GM18505 (cell line): ENCODE results near the gene CFAP20DC.
"Not testable (repeated sequence)": the region's sequence is repeated elsewhere in the genome, so short reads cannot be mapped to it uniquely, and the experiment has no call there.

Experiments used
- ATAC-seq: cut with Tn5 transposase; IDR thresholded peaks from one replicate; pipeline ENCODE4 v1.9.1; 2021; ENCODE audit not compliant: unreplicated experiment
- POLR2A ChIP-seq: IDR thresholded peaks from 4 replicates; pipeline ENCODE4 v1.6.1; 2011; ENCODE audit warnings: borderline replicate concordance; ENCODE audit not compliant: insufficient read depth, insufficient read length; ENCODE audit errors: extremely low read depth

The CFAP20DC gene

DNA sequence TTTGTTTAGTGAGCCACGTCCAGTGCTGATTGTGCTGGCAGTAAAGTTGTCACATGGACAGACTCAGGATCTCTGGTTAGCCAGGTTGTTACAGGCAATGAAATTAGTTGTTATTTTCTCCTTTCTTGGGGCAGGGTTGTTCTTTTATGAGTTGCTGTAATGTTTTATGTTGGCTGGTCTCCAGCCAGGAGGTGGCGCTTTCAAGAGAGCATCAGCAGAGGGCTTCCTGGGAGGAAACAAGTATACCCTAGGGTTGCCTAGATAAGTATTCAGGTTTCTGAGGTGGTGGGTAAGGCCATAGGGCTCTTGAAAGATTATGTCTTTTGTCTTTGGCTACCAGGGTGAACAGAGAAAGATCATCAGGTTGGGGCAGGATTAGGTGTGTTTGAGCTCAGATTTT is 14.5 kb upstream of the CFAP20DC start:
- no peak for ATAC-seq
- no peak for TF ChIP-seq POLR2A

GRCh38 chr3:59056706-59057105 is 6.9 kb upstream of the CFAP20DC start:
- TF ChIP-seq POLR2A = no peak
- no peak for ATAC-seq

- ATAC-seq = no peak
- TF ChIP-seq POLR2A = no peak
Observed at GRCh38 chr3:59052803-59053411, 3.1 kb upstream of the CFAP20DC start.

- not testable (repeated sequence) for ATAC-seq
Observed at GRCh38 chr3:59050811-59051414, 1.1 kb upstream of the CFAP20DC start.

DNA sequence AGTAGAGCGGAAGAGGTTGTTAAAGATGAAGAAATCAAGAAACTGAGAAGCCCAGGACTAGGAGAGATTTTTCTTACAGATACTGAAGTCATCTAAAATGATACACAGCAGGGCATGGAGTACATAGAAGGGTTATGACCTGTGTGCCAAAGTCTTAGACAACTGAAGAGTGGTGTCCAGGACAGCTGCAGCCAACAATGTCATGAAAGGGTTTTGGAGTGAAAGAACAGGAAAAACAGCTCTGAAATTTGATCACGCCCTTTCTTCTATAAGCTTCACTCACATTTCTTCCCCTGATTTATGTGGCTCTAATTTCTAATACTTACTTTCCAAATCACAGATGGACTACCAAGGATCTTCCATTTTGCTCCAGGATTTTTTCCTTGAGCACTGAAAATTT is 3.0 kb downstream of the CFAP20DC start:
- TF ChIP-seq POLR2A = no peak
- no peak for ATAC-seq

DNA sequence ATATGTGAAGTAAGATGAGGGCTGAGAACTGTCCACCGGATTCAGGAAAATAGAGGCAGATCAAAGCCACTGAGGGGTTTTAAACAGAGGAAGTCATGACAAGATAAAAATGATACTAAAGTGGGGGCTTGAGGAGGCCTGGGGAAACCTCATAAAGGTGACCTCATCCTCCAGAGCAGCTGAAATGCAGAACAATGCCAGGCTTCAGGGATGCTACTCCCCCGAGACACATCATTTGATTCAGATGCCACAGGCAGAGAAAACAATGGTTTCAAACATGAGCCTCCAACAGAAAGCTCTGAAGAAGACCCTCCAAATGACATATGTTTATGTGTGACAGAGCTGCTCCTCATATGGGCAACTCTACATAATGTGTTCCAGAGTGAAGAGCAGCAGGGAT is 6.4 kb downstream of the CFAP20DC start:
- ATAC-seq = no peak
- TF ChIP-seq POLR2A = no peak

DNA sequence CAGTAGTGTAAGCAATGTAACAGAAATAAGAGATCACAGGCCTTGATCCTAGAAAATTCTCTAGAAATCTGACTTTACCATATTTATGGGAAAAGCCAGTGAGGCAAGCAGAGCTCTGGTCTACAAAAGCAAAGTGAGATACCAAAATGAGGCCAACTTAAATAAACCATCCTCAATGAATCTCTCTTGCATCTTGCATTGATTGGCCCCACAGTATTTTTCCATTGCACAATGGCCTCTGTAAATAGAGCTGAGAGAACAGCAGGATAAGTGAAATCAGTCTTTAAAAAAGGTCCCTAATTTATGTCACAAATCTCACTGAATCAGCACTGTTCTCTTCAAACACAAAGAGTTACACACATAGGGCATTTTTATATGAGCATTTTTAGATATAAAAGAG is 8.9 kb downstream of the CFAP20DC start:
- no peak for TF ChIP-seq POLR2A
- no peak for ATAC-seq

- ATAC-seq = no peak
- no peak for TF ChIP-seq POLR2A
Observed at GRCh38 chr3:59027607-59028006, 22.2 kb downstream of the CFAP20DC start.

- ATAC-seq = no peak
- TF ChIP-seq POLR2A = no peak
Observed at GRCh38 chr3:59023612-59024011, 26.2 kb downstream of the CFAP20DC start.

GRCh38 chr3:59017617-59017984 is 32.2 kb downstream of the CFAP20DC start:
- no peak for ATAC-seq
- no peak for TF ChIP-seq POLR2A

DNA sequence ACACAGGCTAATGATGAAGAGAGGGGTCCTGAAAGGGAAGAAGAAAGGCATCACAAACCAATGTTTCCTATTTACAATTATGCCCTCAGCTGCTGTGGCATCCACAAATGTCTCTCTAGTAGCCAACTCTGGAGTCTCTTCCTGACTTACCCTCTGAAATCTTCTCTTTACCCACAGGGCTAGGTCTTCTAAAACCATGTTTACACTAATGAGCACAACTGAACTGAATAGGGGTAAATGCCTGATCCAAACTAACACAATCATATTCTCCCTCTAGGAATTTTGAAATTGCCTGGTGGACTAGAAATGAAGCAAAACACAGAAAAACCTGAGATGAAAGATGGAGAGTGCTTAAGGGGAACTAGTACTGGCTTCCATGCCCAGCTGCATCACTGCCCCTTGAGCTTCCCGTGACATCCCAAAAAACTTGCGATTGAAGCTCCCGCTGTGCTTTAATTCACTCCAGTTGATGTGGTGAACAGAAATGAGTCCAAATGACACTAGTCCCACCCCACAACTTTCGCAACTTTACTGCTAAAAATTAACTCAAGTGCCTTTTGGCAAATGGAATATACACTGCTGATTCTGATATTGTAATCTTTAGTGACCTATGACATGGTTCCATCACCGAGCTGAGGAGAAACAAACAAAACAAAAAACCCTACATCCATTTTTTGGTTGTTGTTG is 32.8 kb downstream of the CFAP20DC start:
- no peak for ATAC-seq
- TF ChIP-seq POLR2A = no peak

GRCh38 chr3:59013611-59014010 is 36.2 kb downstream of the CFAP20DC start:
- no peak for TF ChIP-seq POLR2A
- ATAC-seq = no peak

DNA sequence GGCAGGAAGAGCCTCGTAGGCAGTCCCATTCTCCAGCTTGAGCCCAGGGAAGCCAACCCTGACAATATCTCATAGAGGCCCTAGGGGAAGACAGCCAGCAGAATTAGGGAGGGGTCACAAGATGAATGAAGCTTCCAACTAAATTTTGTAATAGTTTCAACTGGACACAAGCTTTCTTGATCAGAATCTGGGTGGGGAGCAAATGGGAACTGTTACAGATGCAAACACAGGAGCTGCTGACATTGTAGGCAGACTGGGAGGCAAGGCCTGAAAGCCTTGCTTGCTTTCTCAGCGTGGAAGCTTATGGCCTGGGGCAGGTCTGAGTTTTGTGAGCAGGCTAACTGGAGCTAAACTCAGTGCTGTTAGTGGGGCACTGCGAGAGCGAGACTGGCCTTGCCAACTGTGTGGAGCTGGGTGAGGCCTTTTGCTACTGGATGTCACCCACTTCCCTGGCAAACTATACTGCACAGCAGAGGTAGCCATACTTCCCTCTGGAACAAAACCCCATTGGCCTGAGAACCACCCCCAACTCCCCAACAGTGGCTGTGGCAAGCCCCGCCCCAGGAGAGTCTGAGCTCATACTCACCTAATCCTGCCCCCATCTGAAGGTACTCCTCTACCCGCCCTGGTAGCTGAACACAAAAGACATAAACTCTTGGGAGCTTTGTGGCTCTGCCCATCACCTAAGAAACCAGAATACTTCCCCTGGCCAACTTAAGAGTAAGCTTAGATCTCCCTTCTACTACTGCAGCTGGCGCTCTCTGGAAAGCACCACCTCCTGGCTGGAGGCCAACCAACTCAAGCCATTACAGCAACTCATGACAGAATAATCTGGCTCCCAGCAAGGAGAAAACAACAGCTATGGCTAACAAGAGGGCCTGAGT is 42.9 kb downstream of the CFAP20DC start:
- TF ChIP-seq POLR2A = no peak
- ATAC-seq = no peak
